NCI-H1105 (cell line): ENCODE results near the gene ABI1.

ENCODE experiments used
- DNase-seq: peaks from one replicate; lab custom pipeline; 2025; lab: John Stamatoyannopoulos, UW

The ABI1 gene

GRCh38 chr10:26854524-26854923 lies 6.2 kb downstream of the ABI1 start:
- DNase-seq, result no peak

DNA sequence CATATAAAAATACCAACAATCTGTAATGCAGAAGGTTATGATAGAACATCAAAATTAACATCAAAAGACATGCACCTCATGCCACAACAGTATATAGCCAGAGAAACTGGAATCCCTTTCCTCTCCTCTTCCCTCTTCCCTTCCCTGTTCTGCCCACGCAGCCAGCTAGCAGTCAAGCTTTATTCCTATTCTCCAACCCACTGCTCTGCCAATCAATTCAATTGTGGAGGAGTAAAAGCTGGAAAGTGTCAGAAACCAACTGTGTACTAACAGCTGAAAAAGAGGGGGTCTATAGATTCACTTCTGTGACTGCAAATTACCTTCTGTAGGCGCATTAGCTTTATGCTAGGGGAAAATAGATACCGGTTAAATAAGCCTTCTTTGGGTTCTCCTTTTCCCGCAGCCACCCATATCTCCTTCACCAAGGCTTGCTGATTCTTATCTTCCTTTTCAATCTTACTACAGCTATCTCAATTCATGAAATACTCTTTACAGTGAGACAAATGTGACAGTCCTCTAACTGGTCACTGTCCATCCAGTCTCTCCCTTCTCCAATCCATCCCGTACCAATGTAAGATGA lies 16.3 kb downstream of the ABI1 start:
- DNase-seq, result no peak

- no peak for DNase-seq
Observed at GRCh38 chr10:26843736-26844135, 17.0 kb downstream of the ABI1 start.

GRCh38 chr10:26841733-26842317 lies 18.9 kb downstream of the ABI1 start:
- no peak for DNase-seq

- no peak for DNase-seq
Observed at GRCh38 chr10:26840938-26841732, 19.6 kb downstream of the ABI1 start.

- DNase-seq, result no peak
Observed at GRCh38 chr10:26839966-26840627, 20.7 kb downstream of the ABI1 start.

- no peak for DNase-seq
Observed at GRCh38 chr10:26837139-26837538, 23.6 kb downstream of the ABI1 start.

DNA sequence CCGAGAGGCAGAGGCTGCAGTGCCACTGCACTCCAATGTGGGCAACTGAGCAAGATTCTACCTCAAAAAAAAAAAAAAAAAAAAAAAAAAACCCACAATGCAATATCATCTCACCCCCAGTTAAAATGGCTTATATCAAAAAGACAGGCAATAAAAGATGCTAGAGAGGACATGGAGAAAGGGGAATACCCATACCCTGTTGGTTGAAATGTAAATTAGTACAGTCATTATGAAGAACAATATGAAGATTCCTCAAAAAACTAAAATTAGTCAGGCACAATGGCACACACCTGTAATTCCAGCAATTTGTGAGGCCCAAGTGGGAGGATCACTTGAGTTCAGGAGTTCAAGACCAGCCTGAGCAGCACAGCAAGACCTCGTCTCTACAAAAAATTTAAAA lies 25.7 kb downstream of the ABI1 start:
- DNase-seq, result no peak

GRCh38 chr10:26832960-26833359 lies 27.8 kb downstream of the ABI1 start:
- DNase-seq, result no peak

- no peak for DNase-seq
Observed at GRCh38 chr10:26831936-26832335, 28.8 kb downstream of the ABI1 start.

- DNase-seq, result no peak
Observed at GRCh38 chr10:26829810-26830515, 30.8 kb downstream of the ABI1 start.

DNA sequence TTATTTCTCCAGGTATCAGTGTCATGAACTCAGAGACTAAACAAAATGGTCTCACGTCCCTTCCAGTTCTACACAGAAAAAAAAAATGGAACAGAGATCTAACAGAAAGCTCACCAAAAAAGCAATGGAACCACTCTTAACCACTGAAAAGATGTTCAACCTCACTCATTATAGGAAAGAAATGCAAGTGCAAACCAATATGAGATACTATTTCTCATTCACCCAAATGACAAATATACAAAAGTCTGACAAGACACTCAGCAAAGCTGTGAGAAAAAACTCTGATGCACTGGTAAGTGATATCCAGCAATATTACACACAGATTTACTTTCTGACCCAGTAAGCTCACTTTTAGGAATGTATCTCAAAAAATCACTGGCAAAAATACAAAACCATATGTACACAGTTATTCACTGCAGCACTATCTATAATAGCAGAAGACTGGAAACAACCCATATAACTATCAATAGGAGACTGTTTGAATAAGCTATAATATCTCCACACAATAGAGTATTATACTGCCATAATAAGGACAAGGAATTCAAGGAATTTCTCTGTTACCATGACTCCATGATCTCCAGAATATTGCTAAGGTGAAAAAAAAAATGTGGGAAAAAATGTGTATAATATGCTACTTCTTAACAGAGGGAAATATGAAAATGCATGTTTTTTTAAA lies 36.6 kb downstream of the ABI1 start:
- no peak for DNase-seq

DNA sequence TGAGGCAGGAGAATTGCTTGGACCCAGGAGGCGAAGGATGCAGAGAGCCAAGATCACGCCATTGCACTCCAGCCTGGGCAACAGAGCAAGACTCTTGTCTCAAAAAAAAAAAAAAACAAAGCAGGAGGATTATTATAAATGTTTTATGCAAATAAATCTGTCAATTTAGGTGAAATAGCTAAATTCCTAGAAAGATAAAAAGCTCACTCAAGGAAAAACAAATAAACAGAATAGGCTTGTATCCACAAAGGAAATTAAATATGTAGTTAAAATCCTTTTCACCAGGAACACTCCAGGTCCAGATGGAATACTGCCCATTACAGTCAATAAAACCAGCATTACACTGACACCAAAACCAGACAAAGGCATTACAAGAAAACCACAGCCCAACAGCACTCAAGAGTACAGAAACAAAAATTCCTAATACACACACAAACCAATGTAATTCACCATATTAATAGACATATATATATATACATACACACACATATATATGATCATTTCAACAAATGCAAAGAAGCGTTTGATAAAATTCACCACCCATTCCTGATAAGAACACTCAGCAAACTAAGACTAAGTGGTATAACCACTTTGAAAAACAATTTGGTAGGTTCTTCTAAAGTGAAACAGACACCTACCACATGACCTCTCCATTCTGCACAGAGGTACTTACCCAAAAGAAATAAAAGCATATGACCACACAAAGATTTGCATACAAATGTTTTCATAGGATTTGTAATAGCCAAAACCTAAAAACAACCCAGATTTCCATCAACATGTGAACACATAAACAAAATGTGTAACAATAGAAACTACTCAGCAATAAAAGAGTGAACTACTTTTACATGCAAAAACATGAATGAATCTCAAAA lies 38.8 kb downstream of the ABI1 start:
- DNase-seq, result no peak

- DNase-seq, result no peak
Observed at GRCh38 chr10:26815500-26815899, 45.3 kb downstream of the ABI1 start.

- no peak for DNase-seq
Observed at GRCh38 chr10:26810435-26811026, 50.2 kb downstream of the ABI1 start.

DNA sequence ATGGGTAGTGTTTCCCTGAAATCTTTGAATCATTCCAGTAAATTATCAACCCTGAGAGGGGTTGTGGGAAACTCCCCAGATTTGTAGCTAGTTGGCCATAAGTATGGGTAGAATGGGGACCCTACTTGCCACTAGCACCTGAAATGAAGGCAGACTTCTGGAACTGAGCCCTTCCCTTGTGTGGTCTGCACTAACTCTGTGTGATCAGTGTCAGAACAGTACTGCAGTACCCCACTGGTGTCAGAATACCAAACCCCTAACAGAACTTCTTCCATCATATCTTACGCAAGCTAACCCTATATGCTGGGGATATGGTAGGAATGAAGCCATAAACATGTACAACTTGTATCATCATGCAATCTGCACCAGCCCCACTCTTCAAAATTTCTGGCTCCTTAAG lies 50.8 kb downstream of the ABI1 start:
- DNase-seq, result no peak

DNA sequence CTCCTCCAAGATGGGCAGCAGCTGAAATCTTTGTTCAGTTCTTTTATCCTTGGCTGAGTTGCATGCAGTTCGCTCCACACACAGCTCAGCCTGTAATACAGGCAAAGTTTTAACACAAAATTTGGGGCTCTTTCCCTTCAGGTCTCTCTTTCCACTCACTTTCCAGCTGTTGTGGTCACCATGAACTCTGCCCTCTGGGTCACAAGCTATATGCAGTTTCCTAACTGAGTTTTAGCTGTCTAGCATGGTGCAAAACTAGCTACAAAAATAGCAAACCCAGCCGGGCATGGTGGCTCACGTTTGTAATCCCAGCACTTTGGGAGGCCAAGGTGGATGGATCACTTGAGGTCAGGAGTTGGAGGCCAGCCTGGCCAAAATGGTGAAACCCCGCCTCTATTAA lies 53.2 kb downstream of the ABI1 start:
- no peak for DNase-seq

- DNase-seq, result no peak
Observed at GRCh38 chr10:26806557-26806956, 54.2 kb downstream of the ABI1 start.

GRCh38 chr10:26805567-26806245 lies 55.1 kb downstream of the ABI1 start:
- DNase-seq, result no peak
